H1 (cell line): Measurements from ENCODE around the gene TAS2R31. TPM values are rescaled to one million over a fixed set of nuclear protein-coding genes. Genes with fewer than 3 reads are reported as not detected.

Experiments
- CTBP2 ChIP-seq: IDR thresholded peaks from 2 replicates; pipeline ENCODE4 v1.7.0; 2011; ENCODE audit warnings: borderline replicate concordance, mild to moderate bottlenecking, moderate library complexity, mixed read lengths, low read length; ENCODE audit not compliant: insufficient read depth, insufficient read length
- RBBP5 ChIP-seq: IDR thresholded peaks from 2 replicates; pipeline ENCODE4 v1.7.1; 2012; ENCODE audit warnings: low read depth, mild to moderate bottlenecking, inconsistent platforms, low read length, moderate library complexity, borderline replicate concordance
- SUZ12 ChIP-seq: fragments of 200-600 bp; sonication (generic); IDR thresholded peaks from 2 replicates; pipeline ENCODE4 v1.6.1; 2012; ENCODE audit warnings: mild to moderate bottlenecking, inconsistent platforms, low read length, moderate library complexity, mixed read lengths
- TAF7 ChIP-seq: optimal IDR thresholded peaks from 2 replicates; pipeline ENCODE3; 2011; ENCODE audit warnings: low read depth, mild to moderate bottlenecking, inconsistent platforms, low read length, moderate library complexity, borderline replicate concordance
- polyA plus RNA-seq, 7 experiments: library from polyadenylated mRNA; depleted of rRNA in 3 of 7; stranded (reverse) in 5 of 7; unstranded in 2 of 7; fragments of >200 nt in 5 of 7; fragments of 200-250 nt in 2 of 7; gene quantifications; 1 replicate in 5 of 7; 2 replicates in 1 of 7; 4 replicates in 1 of 7; pipeline versions ENCODE4 v1.2.1 to v1.2.3, GENCODE V29; 2011 to 2013; ENCODE audit warnings: missing spikeins in 2 of 7, mixed read lengths in 2 of 7
- total RNA-seq: library from RNA; stranded (reverse); fragmentation: NEBNext Ultra II Directional; extraction: Animal tissue kit (Norgen Biotek cat#: 25700); gene quantifications from 2 replicates; pipeline ENCODE4 v1.2.1, GENCODE V29; 2021

TAS2R31 gene
- total and polyA plus RNA-seq, 2 of the 8 experiments (the other 6 are each of a cell fraction or from before 2014, with no cell fraction given): 0.24 to 1.4 TPM

DNA sequence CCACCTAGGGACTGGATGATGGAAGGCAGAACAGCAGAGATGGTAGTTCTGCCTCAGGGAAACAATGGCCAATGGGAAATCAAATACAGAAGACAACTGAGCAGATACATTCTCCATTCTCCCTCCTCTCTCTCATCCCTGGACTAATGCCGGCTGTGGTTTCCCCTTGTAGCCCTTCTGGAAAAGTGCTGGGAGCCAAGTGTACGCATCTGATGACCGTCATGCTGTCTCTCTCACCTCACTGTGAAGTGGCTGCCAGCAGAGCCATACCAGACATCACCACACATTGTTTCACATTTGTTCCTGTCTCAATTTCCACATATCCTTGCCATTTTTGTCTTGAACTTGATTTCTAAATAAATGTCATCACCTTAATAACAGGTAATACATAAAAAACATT is 27.8 kb upstream of the TAS2R31 start (continued):
- TF ChIP-seq RBBP5: no peak
- no peak for TF ChIP-seq SUZ12
- no peak for TF ChIP-seq TAF7
- no peak for TF ChIP-seq CTBP2
